GM23338 (cell line): ENCODE data around the gene PLAC8.
"Not testable (repeated sequence)": the region's sequence is repeated elsewhere in the genome, so short reads cannot be mapped to it uniquely, and the experiment has no call there.

Experiments used
- CTCF ChIP-seq, 2 experiments: fragments of 200-600 bp in 1 of 2; sonication (generic) in 1 of 2; conservative IDR thresholded peaks; 2 replicates each; pipeline versions ENCODE4 v1.5.1 to v1.6.1; 2016 to 2017; ENCODE audit warnings: antibody characterized with exemption in 2 of 2, low read depth in 2 of 2, mild to moderate bottlenecking in 2 of 2, moderate library complexity in 1 of 2
- POLR2AphosphoS5 ChIP-seq: IDR thresholded peaks from 2 replicates; pipeline ENCODE4 v1.6.1; 2016; ENCODE audit warnings: antibody characterized with exemption, low read depth

GRCh38 chr4:83145776-83146175, 31.2 kb upstream of the PLAC8 start:
- peak; percentile 29 to 43; a peak in 2 of 4 replicates for TF ChIP-seq CTCF (conservative IDR thresholded peaks at IDR 0.05; ENCODE audit: low read depth in 2 of 2)
- TF ChIP-seq POLR2AphosphoS5 = not testable (repeated sequence)
